Lower leg skin (tissue), 3 donors: Measurements from ENCODE around the gene RALGAPA2.

Experiments
- POLR2A ChIP-seq, 2 donors: fragments of 450-650 bp; IDR thresholded peaks; one replicate each; pipeline ENCODE4 v1.6.1; 2016 to 2017; ENCODE audit warnings: antibody characterized with exemption in 2 of 2, mild to moderate bottlenecking in 1 of 2, moderate library complexity in 1 of 2
- TF ChIP-seq, protein P1 (sequence below), 3 donors: fragments of 450-650 bp; IDR thresholded peaks; one replicate each; pipeline ENCODE4 v1.5.1; 2016; ENCODE audit warnings: antibody characterized with exemption in 3 of 3, mild to moderate bottlenecking in 3 of 3, moderate library complexity in 2 of 3

DNA sequence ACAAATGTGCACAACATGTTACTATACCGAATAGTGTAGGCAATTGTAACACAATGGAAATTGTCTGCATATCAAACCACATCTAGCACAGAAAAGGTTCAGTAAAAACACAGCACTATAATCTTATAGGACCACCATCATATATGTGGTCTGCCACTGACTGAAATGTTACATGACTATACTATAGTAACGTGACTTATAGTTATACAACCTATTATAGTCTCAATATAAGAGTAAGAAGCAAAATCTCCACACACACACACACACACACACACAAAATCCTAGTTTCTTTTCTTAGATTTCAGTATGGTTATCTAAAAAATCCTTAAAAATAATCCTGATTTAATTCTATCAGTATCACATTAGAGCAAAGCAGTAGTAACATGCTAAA lies 164.6 kb downstream of the RALGAPA2 start:
- TF ChIP-seq, protein P1, sequence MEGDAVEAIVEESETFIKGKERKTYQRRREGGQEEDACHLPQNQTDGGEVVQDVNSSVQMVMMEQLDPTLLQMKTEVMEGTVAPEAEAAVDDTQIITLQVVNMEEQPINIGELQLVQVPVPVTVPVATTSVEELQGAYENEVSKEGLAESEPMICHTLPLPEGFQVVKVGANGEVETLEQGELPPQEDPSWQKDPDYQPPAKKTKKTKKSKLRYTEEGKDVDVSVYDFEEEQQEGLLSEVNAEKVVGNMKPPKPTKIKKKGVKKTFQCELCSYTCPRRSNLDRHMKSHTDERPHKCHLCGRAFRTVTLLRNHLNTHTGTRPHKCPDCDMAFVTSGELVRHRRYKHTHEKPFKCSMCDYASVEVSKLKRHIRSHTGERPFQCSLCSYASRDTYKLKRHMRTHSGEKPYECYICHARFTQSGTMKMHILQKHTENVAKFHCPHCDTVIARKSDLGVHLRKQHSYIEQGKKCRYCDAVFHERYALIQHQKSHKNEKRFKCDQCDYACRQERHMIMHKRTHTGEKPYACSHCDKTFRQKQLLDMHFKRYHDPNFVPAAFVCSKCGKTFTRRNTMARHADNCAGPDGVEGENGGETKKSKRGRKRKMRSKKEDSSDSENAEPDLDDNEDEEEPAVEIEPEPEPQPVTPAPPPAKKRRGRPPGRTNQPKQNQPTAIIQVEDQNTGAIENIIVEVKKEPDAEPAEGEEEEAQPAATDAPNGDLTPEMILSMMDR (IDR thresholded peaks at IDR 0.05): no peak
- TF ChIP-seq POLR2A (IDR thresholded peaks at IDR 0.05): no peak
